GM21360 (cell line): ENCODE data around the gene FOXR1.
"Not testable (repeated sequence)": the region's sequence is repeated elsewhere in the genome, so short reads cannot be mapped to it uniquely, and the experiment has no call there.

ENCODE experiments used
- ATAC-seq: cut with Tn5 transposase; IDR thresholded peaks from one replicate; pipeline ENCODE4 v1.9.1; 2021; ENCODE audit warnings: mild to moderate bottlenecking, moderate library complexity; ENCODE audit not compliant: unreplicated experiment

FOXR1 gene

GRCh38 chr11:118939953-118940598 lies 31.5 kb upstream of the FOXR1 start:
- ATAC-seq: no peak

- no peak for ATAC-seq
Observed at GRCh38 chr11:118947091-118947490, 24.5 kb upstream of the FOXR1 start.

GRCh38 chr11:118948000-118948399 lies 23.6 kb upstream of the FOXR1 start:
- no peak for ATAC-seq

GRCh38 chr11:118953265-118953664 lies 18.3 kb upstream of the FOXR1 start:
- ATAC-seq: no peak

GRCh38 chr11:118953976-118954375 lies 17.6 kb upstream of the FOXR1 start:
- not testable (repeated sequence) for ATAC-seq

GRCh38 chr11:118956094-118956846 lies 15.3 kb upstream of the FOXR1 start, which contains the start of gene UPK2:
TSS of gene UPK2 (plus strand) at chr11:118956298. CDS start at chr11:118956351, 53 bp downstream.
- no peak for ATAC-seq

- ATAC-seq: no peak
Observed at GRCh38 chr11:118956847-118957469, 14.6 kb upstream of the FOXR1 start.

GRCh38 chr11:118957549-118957948 lies 14.0 kb upstream of the FOXR1 start:
- no peak for ATAC-seq

- no peak for ATAC-seq
Observed at GRCh38 chr11:118957968-118958367, 13.6 kb upstream of the FOXR1 start.

- no peak for ATAC-seq
Observed at GRCh38 chr11:118958577-118958976, 13.0 kb upstream of the FOXR1 start.

GRCh38 chr11:118961189-118961588 lies 10.4 kb upstream of the FOXR1 start:
- no peak for ATAC-seq

GRCh38 chr11:118961591-118961990 lies 10.0 kb upstream of the FOXR1 start:
- ATAC-seq: no peak

- not testable (repeated sequence) for ATAC-seq
Observed at GRCh38 chr11:118969508-118969907, 2.1 kb upstream of the FOXR1 start.

- no peak for ATAC-seq
Observed at GRCh38 chr11:118973985-118974384, 2.4 kb downstream of the FOXR1 start.

- no peak for ATAC-seq
Observed at GRCh38 chr11:118975771-118976709, 4.5 kb downstream of the FOXR1 start.

- ATAC-seq: no peak
Observed at GRCh38 chr11:118979434-118979833, 7.9 kb downstream of the FOXR1 start.

- ATAC-seq: no peak
Observed at GRCh38 chr11:118980191-118980881, 8.8 kb downstream of the FOXR1 start.

- not testable (repeated sequence) for ATAC-seq
Observed at GRCh38 chr11:118984337-118984736, 12.8 kb downstream of the FOXR1 start.

GRCh38 chr11:118984825-118985224 lies 13.3 kb downstream of the FOXR1 start:
- ATAC-seq: no peak

- ATAC-seq: no peak
Observed at GRCh38 chr11:118988280-118988679, 16.7 kb downstream of the FOXR1 start.
